CD4-positive, alpha-beta T cell treated with Interferon alpha-2 for 1 hour (primary cell): ENCODE measurements around the gene TCF7L2.

ENCODE experiments used
- DNase-seq, 2 donors: peaks; one replicate each; pipeline ENCODE4 v3.0.0-alpha.2; 2020 to 2022

The TCF7L2 gene

GRCh38 chr10:112949143-112949823 lies 764 bp upstream of the TCF7L2 start:
- DNase-seq: no peak

GRCh38 chr10:112950714-112951358 lies 789 bp downstream of the TCF7L2 start:
- peak in 1 of 2 donors; percentile 18 for DNase-seq

- DNase-seq: peak; percentile 56 to 58
Observed at GRCh38 chr10:112951359-112952281, 1.6 kb downstream of the TCF7L2 start.

- no peak for DNase-seq
Observed at GRCh38 chr10:112952282-112953173, 2.5 kb downstream of the TCF7L2 start.

- DNase-seq: no peak
Observed at GRCh38 chr10:112953174-112954159, 3.4 kb downstream of the TCF7L2 start.

- DNase-seq: no peak
Observed at GRCh38 chr10:112954974-112955581, 5.0 kb downstream of the TCF7L2 start.

- DNase-seq: no peak
Observed at GRCh38 chr10:112955582-112956421, 5.8 kb downstream of the TCF7L2 start.

- DNase-seq: no peak
Observed at GRCh38 chr10:112956631-112957350, 6.7 kb downstream of the TCF7L2 start.

GRCh38 chr10:112957640-112958092 lies 7.6 kb downstream of the TCF7L2 start:
- no peak for DNase-seq

- DNase-seq: no peak
Observed at GRCh38 chr10:112958275-112958995, 8.4 kb downstream of the TCF7L2 start.

GRCh38 chr10:112959207-112959838 lies 9.3 kb downstream of the TCF7L2 start:
- DNase-seq: no peak

- no peak for DNase-seq
Observed at GRCh38 chr10:112960151-112960681, 10.2 kb downstream of the TCF7L2 start.

GRCh38 chr10:112961609-112962008 lies 11.6 kb downstream of the TCF7L2 start:
- DNase-seq: no peak

- no peak for DNase-seq
Observed at GRCh38 chr10:112962343-112962742, 12.3 kb downstream of the TCF7L2 start.

- DNase-seq: no peak
Observed at GRCh38 chr10:112963835-112964234, 13.8 kb downstream of the TCF7L2 start.

GRCh38 chr10:112964482-112964881 lies 14.4 kb downstream of the TCF7L2 start:
- no peak for DNase-seq

GRCh38 chr10:112966194-112966855 lies 16.3 kb downstream of the TCF7L2 start:
- DNase-seq: no peak
